MM.1S (cell line): Measurements from ENCODE around the gene SETDB2.

Experiments
- DNase-seq: peaks from one replicate; pipeline ENCODE4 v3.0.0-alpha.2; 2015
- H2AFZ ChIP-seq: fragments of 300-600 bp; sonication (generic); 2 replicates; pipeline ENCODE4 v1.6.0; 2016; ENCODE audit warnings: antibody characterized with exemption, low read length
- H3F3A ChIP-seq: fragments of 300-600 bp; sonication (generic); 2 replicates; pipeline ENCODE4 v1.6.1; 2016; ENCODE audit warnings: mild to moderate bottlenecking, antibody characterized with exemption, low read length, moderate library complexity, mixed read lengths; ENCODE audit not compliant: insufficient read depth
- H3K27ac ChIP-seq: fragments of 300-600 bp; sonication (generic); 2 replicates; pipeline ENCODE4 v1.5.1; 2016; ENCODE audit warnings: mild to moderate bottlenecking, low read length
- H3K27me3 ChIP-seq: fragments of 300-600 bp; sonication (generic); replicated peaks from 2 replicates; pipeline ENCODE4 v1.6.0; 2016; ENCODE audit warnings: low read length; ENCODE audit not compliant: insufficient read depth
- H3K36me3 ChIP-seq: fragments of 300-600 bp; sonication (generic); replicated peaks from 2 replicates; pipeline ENCODE4 v1.6.1; 2016; ENCODE audit warnings: mild to moderate bottlenecking, low read length, mixed read lengths; ENCODE audit not compliant: insufficient read depth
- H3K4me1 ChIP-seq: fragments of 300-600 bp; sonication (generic); 2 replicates; pipeline ENCODE4 v1.6.1; 2016; ENCODE audit warnings: low read length, mixed read lengths
- H3K4me2 ChIP-seq: fragments of 300-600 bp; sonication (generic); 2 replicates; pipeline ENCODE4 v1.6.0; 2016; ENCODE audit warnings: low read depth, low read length
- H3K4me3 ChIP-seq: fragments of 300-600 bp; sonication (generic); 2 replicates; pipeline ENCODE4 v1.5.1; 2016; ENCODE audit warnings: low read length, mixed read lengths
- H3K79me2 ChIP-seq: fragments of 300-600 bp; sonication (generic); 2 replicates; pipeline ENCODE4 v1.6.1; 2016; ENCODE audit warnings: mixed run types, low read length, mixed read lengths
- H3K9ac ChIP-seq: fragments of 300-600 bp; sonication (generic); 2 replicates; pipeline ENCODE4 v1.6.1; 2016; ENCODE audit warnings: low read length, mixed read lengths
- H3K9me2 ChIP-seq: fragments of 300-600 bp; sonication (generic); replicated peaks from 2 replicates; pipeline ENCODE4 v1.6.1; 2016; ENCODE audit warnings: mild to moderate bottlenecking, low read length, mixed read lengths; ENCODE audit not compliant: insufficient read depth
- H3K9me3 ChIP-seq: fragments of 300-600 bp; sonication (generic); replicated peaks from 2 replicates; pipeline ENCODE4 v1.6.1; 2016; ENCODE audit warnings: mild to moderate bottlenecking, low read length, mixed read lengths; ENCODE audit not compliant: insufficient read depth
- H4K20me1 ChIP-seq: fragments of 300-600 bp; sonication (generic); 2 replicates; pipeline ENCODE4 v1.6.1; 2016; ENCODE audit warnings: mild to moderate bottlenecking, low read length, moderate library complexity, mixed read lengths; ENCODE audit not compliant: insufficient read depth
- EZH2 ChIP-seq: fragments of 300-600 bp; sonication (generic); optimal IDR thresholded peaks from 2 replicates; pipeline ENCODE3; 2017; ENCODE audit warnings: low read depth, mild to moderate bottlenecking, antibody characterized with exemption, low read length, mixed read lengths
- EZH2phosphoT487 ChIP-seq: fragments of 300-600 bp; sonication (generic); IDR thresholded peaks from 2 replicates; pipeline ENCODE4 v1.6.1; 2018; ENCODE audit warnings: antibody characterized with exemption, low read length
- TF ChIP-seq, protein P1 (sequence below): fragments of 300-600 bp; sonication (generic); IDR thresholded peaks from 2 replicates; pipeline ENCODE4 v1.5.1; 2016; ENCODE audit warnings: antibody characterized with exemption, low read length, mixed read lengths

Gene SETDB2

DNA sequence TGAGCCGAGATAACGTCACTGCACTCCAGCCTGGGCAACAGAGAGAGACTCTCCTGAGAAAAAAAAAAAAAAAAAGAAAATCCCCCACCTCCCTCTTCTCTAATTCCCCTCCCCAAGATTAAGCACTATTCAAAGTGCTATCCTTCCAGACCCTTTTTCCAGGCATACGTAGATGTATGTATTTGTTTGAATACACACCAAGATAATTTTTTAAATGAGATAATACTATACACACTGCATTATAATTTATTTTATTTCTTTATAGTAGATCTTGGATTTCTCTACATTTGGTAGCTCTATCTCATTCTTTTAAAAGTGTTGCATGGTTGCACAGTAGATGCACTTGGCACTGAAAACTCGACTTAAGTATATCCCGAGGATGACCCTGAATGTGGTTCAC is 32.7 kb upstream of the SETDB2 start:
- H3F3A ChIP-seq: no peaks in the 10 kb centered on the region
- H3K4me3 ChIP-seq: no peak overlapping the region
- no peaks in the 10 kb centered on the region for H3K27me3 ChIP-seq
- H3K27ac ChIP-seq: no peak overlapping the region
- H3K9me3 ChIP-seq: no peaks in the 10 kb centered on the region
- no peaks in the 10 kb centered on the region for H3K9me2 ChIP-seq
- H2AFZ ChIP-seq: no peak overlapping the region
- DNase-seq: no peak
- no peak overlapping the region for H3K4me2 ChIP-seq
- H3K79me2 ChIP-seq: no peaks in the 10 kb centered on the region
- no peaks in the 10 kb centered on the region for H3K36me3 ChIP-seq
- H3K9ac ChIP-seq: no peak overlapping the region
- H3K4me1 ChIP-seq: 0 out of 2 replicates have a peak, but pooled peaks cover 5% of the 10 kb centered on the region
- TF ChIP-seq, protein P1, sequence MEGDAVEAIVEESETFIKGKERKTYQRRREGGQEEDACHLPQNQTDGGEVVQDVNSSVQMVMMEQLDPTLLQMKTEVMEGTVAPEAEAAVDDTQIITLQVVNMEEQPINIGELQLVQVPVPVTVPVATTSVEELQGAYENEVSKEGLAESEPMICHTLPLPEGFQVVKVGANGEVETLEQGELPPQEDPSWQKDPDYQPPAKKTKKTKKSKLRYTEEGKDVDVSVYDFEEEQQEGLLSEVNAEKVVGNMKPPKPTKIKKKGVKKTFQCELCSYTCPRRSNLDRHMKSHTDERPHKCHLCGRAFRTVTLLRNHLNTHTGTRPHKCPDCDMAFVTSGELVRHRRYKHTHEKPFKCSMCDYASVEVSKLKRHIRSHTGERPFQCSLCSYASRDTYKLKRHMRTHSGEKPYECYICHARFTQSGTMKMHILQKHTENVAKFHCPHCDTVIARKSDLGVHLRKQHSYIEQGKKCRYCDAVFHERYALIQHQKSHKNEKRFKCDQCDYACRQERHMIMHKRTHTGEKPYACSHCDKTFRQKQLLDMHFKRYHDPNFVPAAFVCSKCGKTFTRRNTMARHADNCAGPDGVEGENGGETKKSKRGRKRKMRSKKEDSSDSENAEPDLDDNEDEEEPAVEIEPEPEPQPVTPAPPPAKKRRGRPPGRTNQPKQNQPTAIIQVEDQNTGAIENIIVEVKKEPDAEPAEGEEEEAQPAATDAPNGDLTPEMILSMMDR: no peak
- TF ChIP-seq EZH2 (no peak), EZH2phosphoT487 (no peak)
- H4K20me1 ChIP-seq: no peaks in the 10 kb centered on the region

- no peak for DNase-seq
- Histone ChIP-seq H3K27ac (no peak overlapping the region), H2AFZ (no peak overlapping the region)
These were observed 31.3 kb upstream of the SETDB2 start for GRCh38 chr13:49412749-49413148.

DNA sequence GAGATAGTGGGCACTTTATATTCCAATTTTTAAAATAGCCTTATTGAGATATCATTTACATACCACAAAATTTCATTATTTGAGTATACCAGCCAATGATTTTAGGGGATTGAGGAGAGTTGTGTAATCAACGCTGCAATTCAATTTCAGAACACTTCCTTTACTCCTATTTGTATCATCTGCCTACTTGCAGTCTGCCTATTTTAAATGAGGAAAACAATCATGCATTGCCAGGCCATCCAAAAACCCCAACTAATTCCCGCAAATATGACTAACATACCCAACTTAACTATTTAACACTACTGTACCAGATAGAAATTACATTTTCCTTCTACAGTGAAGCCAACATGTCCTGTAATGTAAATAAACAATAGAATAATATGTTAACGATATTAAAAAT is 26.9 kb upstream of the SETDB2 start:
- no peaks in the 10 kb centered on the region for H3K9me3 ChIP-seq
- H3K9ac ChIP-seq: no peak overlapping the region
- H3K27ac ChIP-seq: no peak overlapping the region
- H3K4me2 ChIP-seq: no peak overlapping the region
- no peak for DNase-seq
- TF ChIP-seq, protein P1: no peak
- TF ChIP-seq EZH2: no peak
- TF ChIP-seq EZH2phosphoT487: no peak
- H4K20me1 ChIP-seq: no peaks in the 10 kb centered on the region
- no peaks in the 10 kb centered on the region for H3K9me2 ChIP-seq
- H3F3A ChIP-seq: no peaks in the 10 kb centered on the region
- no peaks in the 10 kb centered on the region for H3K36me3 ChIP-seq
- no peak overlapping the region for H2AFZ ChIP-seq
- no peaks in the 10 kb centered on the region for H3K4me1 ChIP-seq
- H3K27me3 ChIP-seq: no peaks in the 10 kb centered on the region
- H3K79me2 ChIP-seq: no peaks in the 10 kb centered on the region
- H3K4me3 ChIP-seq: no peak overlapping the region

More at GRCh38 chr13:49412749-49413148, 31.3 kb upstream of the SETDB2 start:
- Histone ChIP-seq H4K20me1 (no peaks in the 10 kb centered on the region), H3K36me3 (no peaks in the 10 kb centered on the region), H3F3A (no peaks in the 10 kb centered on the region), H3K9me2 (no peaks in the 10 kb centered on the region), H3K9ac (no peak overlapping the region), H3K4me1 (0 out of 2 replicates have a peak, but pooled peaks cover 5% of the 10 kb centered on the region), H3K4me2 (no peak overlapping the region), H3K4me3 (no peak overlapping the region), H3K9me3 (no peaks in the 10 kb centered on the region), H3K79me2 (no peaks in the 10 kb centered on the region), H3K27me3 (no peaks in the 10 kb centered on the region)
- TF ChIP-seq EZH2phosphoT487: no peak
- TF ChIP-seq EZH2: no peak
- TF ChIP-seq, protein P1: no peak
